GM06990 (cell line): Measurements from ENCODE around the gene AP2B1.

ENCODE experiments used
- DNase-seq: peaks from one replicate; pipeline ENCODE4 v3.0.0-alpha.2; 2011; ENCODE audit not compliant: insufficient read length; ENCODE audit errors: extremely low read depth
- H3K27me3 ChIP-seq: replicated peaks from 2 replicates; pipeline ENCODE4 v1.6.0; 2011; ENCODE audit warnings: low read length; ENCODE audit not compliant: control insufficient read depth, insufficient read depth
- H3K36me3 ChIP-seq: 2 replicates; pipeline ENCODE4 v1.5.1; 2011; ENCODE audit warnings: low read length; ENCODE audit not compliant: control insufficient read depth, insufficient read depth
- H3K4me3 ChIP-seq: replicated peaks from 2 replicates; pipeline ENCODE4 v1.5.1; 2011; ENCODE audit warnings: low read depth, mild to moderate bottlenecking, control low read depth, low read length
- TF ChIP-seq, protein P1 (sequence below): IDR thresholded peaks from 2 replicates; pipeline ENCODE4 v1.5.1; 2011; ENCODE audit warnings: low read length, control low read depth, mild to moderate bottlenecking, inconsistent platforms; ENCODE audit not compliant: insufficient read depth, poor library complexity, severe bottlenecking

The AP2B1 gene

DNA sequence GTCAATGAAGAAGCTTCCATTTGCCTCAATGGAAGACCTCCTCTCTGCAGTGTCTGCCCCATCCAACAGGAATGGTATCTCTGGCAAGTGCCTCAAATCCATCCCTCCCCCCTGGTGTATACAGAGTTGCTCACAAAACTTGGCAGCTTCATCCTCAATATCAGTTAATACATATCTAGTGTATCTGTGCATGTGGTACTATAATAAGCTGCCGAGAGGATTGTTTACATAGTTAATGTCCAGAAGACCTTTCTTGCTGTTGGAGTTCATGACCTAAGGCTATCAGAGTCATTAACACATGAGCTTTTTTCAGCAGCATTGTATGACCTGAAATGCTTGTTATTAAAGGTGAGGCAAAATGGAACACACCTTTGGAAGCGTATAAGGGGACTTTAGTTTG, 130.4 kb downstream of the AP2B1 start:
- Histone ChIP-seq H3K27me3 (no peaks in the 10 kb centered on the region), H3K4me3 (no peak overlapping the region), H3K36me3 (peaks cover 2% of the 10 kb centered on the region)
- DNase-seq, result no peak
- TF ChIP-seq, protein P1, sequence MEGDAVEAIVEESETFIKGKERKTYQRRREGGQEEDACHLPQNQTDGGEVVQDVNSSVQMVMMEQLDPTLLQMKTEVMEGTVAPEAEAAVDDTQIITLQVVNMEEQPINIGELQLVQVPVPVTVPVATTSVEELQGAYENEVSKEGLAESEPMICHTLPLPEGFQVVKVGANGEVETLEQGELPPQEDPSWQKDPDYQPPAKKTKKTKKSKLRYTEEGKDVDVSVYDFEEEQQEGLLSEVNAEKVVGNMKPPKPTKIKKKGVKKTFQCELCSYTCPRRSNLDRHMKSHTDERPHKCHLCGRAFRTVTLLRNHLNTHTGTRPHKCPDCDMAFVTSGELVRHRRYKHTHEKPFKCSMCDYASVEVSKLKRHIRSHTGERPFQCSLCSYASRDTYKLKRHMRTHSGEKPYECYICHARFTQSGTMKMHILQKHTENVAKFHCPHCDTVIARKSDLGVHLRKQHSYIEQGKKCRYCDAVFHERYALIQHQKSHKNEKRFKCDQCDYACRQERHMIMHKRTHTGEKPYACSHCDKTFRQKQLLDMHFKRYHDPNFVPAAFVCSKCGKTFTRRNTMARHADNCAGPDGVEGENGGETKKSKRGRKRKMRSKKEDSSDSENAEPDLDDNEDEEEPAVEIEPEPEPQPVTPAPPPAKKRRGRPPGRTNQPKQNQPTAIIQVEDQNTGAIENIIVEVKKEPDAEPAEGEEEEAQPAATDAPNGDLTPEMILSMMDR, result no peak

DNA sequence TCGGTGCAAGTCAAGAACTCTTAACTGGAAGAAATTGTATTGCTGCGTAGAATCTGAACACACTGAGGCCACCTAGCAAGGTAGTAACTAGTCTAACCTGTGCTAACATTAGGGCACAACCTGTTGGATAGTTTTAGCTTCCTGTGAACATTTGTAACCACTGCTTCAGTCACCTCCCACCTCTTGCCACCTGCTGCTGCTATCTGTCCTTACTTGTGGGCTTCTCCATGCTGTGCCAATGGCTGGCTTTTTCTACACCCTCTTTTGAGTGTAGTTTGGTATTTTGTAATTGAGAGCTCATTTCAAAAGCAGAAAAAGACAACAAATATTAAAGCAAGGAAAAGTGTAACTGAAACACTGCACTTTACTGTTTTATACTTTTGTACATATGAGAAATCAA, 136.6 kb downstream of the AP2B1 start:
- TF ChIP-seq, protein P1, result no peak
- Histone ChIP-seq H3K27me3 (no peaks in the 10 kb centered on the region), H3K4me3 (no peak overlapping the region), H3K36me3 (peaks cover 9% of the 10 kb centered on the region)
- no peak for DNase-seq

DNA sequence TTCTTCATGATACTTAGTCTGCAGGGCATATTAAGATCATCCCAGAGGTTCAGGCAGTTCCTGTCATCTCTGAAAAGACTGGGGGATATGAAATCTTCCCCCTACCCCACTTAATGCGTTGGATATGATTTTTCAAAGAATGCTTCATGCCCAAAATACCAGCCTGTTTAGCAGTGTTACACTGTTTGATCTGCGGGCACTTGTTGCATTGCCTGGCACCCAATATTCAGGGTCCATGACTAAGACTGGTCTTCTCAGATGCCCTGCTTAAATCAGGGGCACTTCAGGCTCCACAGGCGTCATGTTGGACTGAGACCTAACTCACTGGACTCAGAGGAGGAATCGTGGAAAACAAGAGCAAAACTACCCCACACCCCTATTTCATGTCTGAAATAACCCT, 137.9 kb downstream of the AP2B1 start:
- TF ChIP-seq, protein P1, result no peak
- peaks cover 9% of the 10 kb centered on the region for H3K36me3 ChIP-seq
- no peak for DNase-seq
- no peak overlapping the region for H3K4me3 ChIP-seq
- no peaks in the 10 kb centered on the region for H3K27me3 ChIP-seq

DNA sequence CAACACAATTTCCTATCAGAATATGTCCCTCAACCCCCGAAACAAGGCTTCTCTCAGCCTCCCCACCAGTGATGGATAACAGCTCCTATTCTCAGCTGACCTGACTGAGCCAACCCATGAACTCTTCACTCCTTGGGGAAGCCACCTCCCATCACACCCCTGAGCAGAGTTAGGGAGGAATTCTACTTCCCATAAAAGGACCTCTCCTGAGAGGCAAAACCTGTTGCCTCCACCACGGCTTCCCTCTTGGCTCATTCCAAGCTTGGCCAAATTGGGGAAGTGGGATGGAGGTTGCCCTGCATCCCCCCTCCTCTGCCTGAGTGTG, 138.6 kb downstream of the AP2B1 start:
- no peak for DNase-seq
- H3K27me3 ChIP-seq, result no peaks in the 10 kb centered on the region
- H3K4me3 ChIP-seq, result no peak overlapping the region
- H3K36me3 ChIP-seq, result peaks cover 9% of the 10 kb centered on the region
- TF ChIP-seq, protein P1, result no peak

GRCh38 chr17:35726127-35726952, 139.2 kb downstream of the AP2B1 start:
- H3K4me3 ChIP-seq, result no peak overlapping the region
- TF ChIP-seq, protein P1, result no peak
- peaks cover 2% of the 10 kb centered on the region; the same call in 1 of the 2 replicates for H3K27me3 ChIP-seq
- H3K36me3 ChIP-seq, result peaks cover 9% of the 10 kb centered on the region
- DNase-seq, result no peak

DNA sequence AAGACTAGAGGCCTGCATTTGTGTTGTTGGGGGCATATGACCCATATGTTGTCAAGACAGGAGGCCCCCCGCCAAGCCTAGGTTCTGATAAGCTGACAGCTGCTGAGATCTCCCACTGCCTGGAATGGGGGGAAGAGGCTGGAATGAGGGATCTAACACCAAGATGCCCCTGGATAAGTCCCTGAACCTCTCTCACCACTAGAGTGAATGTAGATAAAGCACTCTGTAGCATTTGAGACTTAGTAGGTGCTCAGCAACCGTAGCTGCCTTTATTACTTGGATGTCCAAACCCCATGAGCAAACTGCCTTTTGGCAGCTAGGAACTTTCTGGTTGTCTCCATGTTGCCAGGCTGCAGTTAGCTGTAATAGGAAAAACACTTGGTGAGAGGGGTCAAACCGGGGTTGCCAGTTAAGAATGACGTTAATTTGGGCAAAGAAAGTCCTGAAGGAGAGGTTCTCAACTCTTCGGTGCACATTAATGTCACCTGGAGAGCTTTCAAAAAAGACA, 139.9 kb downstream of the AP2B1 start:
- TF ChIP-seq, protein P1, result no peak
- DNase-seq, result no peak

More for the DNA sequence above, 139.9 kb downstream of the AP2B1 start:
- peaks cover 9% of the 10 kb centered on the region for H3K36me3 ChIP-seq
- peaks cover 2% of the 10 kb centered on the region; the same call in 1 of the 2 replicates for H3K27me3 ChIP-seq
- H3K4me3 ChIP-seq, result no peak overlapping the region
